C4-2B (cell line): Measurements from ENCODE around the gene LCNL1.
"Not testable (repeated sequence)": the region's sequence is repeated elsewhere in the genome, so short reads cannot be mapped to it uniquely, and the experiment has no call there.

Experiments used
- H3K27ac ChIP-seq: fragments of 450-650 bp; 2 replicates; pipeline ENCODE4 v1.5.1; 2017
- ZFX ChIP-seq: fragments of 450-650 bp; IDR thresholded peaks from 2 replicates; pipeline ENCODE4 v1.6.1; 2017
- TF ChIP-seq, protein P1 (sequence below): fragments of 450-650 bp; conservative IDR thresholded peaks from 2 replicates; pipeline ENCODE4 v1.5.1; 2017; ENCODE audit warnings: mild to moderate bottlenecking

The LCNL1 gene

DNA sequence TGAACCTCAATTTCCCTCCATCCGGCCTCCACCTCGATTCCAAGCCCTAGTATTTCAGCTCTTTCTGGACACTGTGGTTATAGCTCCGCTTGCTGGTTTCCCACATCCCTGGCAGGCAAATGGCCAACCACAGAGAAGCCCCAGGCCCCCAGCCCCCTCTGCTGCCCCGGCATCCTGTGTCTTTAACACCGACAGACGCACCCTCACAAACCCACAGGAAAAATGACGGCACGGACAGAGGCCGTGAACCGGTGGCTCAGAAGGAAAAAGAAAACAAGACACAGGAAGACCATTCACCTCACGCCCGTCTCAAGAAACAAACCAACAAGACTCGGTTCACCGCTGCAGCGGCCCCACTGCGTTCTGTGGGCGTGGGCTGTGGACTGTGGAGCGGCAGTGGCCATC is 15.0 kb downstream of the LCNL1 start:
- TF ChIP-seq, protein P1, sequence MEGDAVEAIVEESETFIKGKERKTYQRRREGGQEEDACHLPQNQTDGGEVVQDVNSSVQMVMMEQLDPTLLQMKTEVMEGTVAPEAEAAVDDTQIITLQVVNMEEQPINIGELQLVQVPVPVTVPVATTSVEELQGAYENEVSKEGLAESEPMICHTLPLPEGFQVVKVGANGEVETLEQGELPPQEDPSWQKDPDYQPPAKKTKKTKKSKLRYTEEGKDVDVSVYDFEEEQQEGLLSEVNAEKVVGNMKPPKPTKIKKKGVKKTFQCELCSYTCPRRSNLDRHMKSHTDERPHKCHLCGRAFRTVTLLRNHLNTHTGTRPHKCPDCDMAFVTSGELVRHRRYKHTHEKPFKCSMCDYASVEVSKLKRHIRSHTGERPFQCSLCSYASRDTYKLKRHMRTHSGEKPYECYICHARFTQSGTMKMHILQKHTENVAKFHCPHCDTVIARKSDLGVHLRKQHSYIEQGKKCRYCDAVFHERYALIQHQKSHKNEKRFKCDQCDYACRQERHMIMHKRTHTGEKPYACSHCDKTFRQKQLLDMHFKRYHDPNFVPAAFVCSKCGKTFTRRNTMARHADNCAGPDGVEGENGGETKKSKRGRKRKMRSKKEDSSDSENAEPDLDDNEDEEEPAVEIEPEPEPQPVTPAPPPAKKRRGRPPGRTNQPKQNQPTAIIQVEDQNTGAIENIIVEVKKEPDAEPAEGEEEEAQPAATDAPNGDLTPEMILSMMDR = no peak
- no peak for TF ChIP-seq ZFX
- no peak overlapping the region for H3K27ac ChIP-seq

DNA sequence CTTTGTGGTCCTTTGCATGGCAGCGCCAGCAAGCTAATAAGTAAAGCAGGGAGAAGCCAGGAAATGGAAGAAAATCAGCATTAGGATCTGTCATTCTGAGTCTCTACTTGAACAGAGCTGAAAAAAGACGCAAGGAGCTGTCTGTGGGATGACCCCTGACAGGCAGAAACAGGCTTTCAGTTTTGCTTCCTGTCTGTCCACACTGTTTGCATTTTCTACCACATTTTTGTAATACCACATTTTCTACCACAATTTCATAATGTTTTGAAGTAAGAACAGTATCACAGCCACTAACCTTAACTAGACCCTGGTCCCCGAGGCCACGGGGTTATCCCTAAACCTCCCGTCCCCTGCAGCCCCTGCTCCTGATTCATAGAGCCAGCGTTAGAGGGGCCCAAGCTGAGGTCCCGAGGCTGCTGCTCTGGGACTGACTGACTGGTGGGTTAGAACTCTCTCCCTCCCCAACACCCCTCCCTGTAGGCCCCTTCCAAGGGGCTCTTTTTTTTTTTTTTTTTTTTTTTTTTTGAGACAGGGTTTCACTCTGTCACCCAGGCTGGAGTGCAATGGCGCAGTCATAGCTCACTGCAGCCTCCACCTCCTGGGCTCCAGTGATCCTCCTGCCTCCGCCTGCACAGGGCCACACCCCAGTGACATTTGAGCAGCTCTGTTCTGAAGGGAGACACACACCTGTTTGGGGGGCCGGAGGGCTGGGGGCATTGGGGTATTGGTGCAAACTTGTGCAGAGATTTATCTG is 17.6 kb downstream of the LCNL1 start:
- H3K27ac ChIP-seq = no peak overlapping the region
- TF ChIP-seq, protein P1 = no peak
- TF ChIP-seq ZFX = no peak

DNA sequence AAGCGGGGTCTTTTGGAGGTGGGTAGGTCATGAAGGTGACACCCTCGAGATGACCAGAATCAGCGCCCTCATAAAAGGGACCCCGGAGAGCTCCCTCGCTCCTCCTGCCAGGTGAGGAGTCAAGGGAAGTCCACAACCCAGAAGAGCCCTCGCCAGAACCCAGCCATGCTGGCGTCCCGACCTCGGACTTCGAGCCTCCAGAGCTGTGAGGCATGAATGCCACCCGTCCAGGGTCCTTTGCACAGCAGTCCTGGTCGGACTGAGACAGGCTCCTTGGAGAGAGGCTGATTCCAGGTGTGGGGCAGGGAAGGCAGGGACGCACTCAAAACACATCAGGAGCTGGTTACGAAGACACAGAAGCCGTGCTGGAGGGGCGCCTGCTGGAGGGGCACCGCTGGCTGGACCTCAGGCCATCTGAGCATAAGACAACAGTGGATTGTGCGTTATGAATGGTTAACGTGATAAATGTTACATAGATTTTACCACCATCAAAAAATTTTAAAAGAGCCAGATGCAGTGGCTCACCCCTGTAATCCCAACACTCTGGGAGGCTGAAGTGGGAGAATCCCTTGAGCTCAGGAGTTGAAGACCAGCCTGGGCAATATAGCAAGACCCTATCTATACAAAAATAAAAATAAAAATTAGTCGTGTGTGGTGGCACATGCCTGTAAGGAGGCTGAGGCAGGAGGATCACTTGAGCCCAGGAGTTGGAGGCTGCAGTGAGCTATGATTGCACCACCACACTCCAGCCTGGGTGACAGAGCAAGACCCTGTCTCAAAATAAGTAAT is 19.3 kb downstream of the LCNL1 start:
- no peak for TF ChIP-seq ZFX
- TF ChIP-seq, protein P1 = no peak
- H3K27ac ChIP-seq = no peak overlapping the region

DNA sequence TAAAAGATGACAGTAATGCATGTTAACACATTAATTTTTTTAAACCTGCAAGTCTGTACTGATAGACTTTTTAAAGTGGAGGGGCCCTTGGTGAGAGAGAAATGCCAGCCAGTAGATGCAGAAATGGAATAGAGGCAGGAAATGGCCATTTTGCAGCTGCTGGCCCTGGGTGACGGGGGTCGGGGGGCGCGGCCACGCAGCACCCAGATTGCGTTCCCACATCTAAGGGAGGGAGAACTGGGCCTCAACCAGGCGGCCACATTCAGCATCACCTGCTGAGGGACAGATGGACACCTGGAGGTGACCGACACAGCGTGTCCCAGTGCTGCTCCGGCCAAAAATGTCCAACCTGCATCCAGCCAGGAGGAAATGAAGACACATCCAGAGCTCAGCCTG is 19.9 kb downstream of the LCNL1 start:
- H3K27ac ChIP-seq = no peak overlapping the region
- TF ChIP-seq, protein P1 = no peak
- TF ChIP-seq ZFX = no peak

DNA sequence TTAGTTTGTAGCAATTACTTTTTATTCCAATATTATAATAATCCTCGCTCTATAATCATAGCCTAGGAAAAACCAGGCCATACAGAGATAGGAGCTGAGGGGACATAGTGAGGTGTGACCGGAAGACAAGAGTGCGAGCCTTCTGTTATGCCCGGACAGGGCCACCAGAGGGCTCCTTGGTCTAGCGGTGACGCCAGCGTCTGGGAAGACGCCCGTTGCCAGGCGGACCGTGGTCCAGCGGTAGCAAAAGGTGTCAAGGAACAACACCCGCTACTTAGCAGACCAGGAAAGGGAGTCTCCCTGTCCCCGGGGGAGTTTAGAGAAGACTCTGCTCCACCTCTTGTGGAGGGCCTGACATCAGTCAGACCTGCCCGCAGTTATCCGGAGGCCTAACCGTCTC is 21.5 kb downstream of the LCNL1 start:
- not testable (repeated sequence) for H3K27ac ChIP-seq

DNA sequence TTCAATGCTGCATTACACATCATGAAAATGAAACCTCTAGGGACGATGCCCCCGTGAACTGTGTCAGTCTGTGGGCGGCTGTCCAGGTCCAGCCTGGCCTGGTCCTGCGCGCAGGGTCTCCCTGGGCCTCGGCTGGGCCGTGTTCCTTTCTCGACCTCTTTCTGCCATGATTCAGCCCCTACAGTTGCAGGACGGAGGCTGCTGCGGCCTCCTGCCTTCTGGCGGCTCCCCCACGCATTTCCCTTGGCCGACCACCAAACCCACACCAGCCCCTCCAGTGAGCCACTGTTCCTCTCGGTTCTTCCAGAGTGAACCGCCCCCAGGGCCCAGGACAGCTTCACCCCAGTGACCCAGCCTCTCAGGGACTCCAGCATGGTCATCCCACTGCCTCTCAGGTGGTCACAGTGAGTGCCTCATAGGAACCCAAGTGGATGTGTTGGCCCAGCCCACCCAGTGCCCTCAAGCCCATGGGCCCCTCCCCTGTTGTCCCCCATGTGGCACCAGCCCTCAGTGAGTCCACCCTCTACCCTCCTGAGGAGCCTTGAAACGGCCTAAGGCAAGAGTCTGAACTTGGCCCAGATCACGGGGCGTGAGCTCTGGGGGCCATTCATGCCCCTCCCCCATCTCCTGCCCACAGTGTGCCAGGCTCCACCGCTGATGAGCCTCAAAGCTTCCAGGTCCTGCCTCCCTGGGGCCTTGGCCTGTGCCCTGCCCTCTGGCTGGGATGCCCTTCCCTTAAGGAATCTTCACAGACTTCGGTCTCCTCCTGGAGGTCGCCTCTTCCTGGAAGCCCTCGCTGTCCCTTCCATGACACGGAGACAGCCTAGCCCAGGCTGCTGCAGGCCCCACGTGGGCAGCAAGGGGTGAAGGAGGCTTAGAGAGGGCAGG is 23.6 kb downstream of the LCNL1 start:
- H3K27ac ChIP-seq = no peak overlapping the region
- TF ChIP-seq, protein P1 = no peak
- TF ChIP-seq ZFX = no peak

DNA sequence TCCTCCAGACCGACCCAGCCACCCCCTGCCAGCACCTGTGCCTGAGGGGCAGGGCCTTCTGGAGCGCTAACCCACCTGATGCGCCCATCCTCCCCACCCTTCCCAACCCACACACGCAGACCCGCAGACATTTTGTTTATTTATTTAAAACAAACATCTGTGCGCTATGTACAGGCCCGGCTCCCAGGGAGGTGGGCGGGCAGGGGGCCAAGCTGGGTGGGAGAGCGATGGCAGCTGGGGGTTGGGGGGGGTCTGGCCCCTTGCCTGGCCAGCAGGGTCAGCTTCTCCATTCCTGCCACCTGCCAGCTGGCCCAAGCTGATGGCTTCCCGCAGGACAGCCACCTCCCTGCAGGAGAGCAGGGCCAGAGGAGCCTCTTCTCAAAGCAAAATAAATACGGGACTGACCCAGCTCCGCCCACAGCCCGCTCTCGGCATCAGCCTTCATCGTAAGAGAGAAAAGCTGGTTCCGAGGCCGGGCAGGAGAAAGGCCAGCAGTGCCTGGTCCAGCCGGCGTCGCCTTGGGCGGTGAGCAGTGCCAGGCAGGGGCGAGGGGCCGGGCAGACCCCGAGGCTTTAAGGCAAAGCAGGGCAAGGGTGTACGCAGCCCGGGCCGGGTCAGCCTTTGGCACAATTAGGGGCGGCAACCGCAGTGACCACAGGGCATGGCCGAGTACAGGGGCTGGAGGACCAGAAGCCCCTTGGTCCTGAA is 24.5 kb downstream of the LCNL1 start:
- no peak for TF ChIP-seq ZFX
- TF ChIP-seq, protein P1 = no peak
- no peak overlapping the region for H3K27ac ChIP-seq
